Neuronal stem cell (in vitro differentiated cells): ENCODE data around the gene PWP1.

ENCODE experiments used
- DNase-seq: peaks from one replicate; pipeline ENCODE4 v3.0.0-alpha.2; 2013; ENCODE audit warnings: low spot score
- H2AFZ ChIP-seq: one replicate; pipeline ENCODE4 v1.6.1; 2013; ENCODE audit warnings: mild to moderate bottlenecking, low read length, inconsistent platforms
- H2AK5ac ChIP-seq: 2 replicates; pipeline ENCODE4 v1.6.1; 2013; ENCODE audit warnings: low read depth, mild to moderate bottlenecking, inconsistent platforms, low read length, moderate library complexity, mixed read lengths
- H2BK120ac ChIP-seq: 2 replicates; pipeline ENCODE4 v1.6.1; 2013; ENCODE audit warnings: low read depth, mild to moderate bottlenecking, inconsistent platforms, low read length, moderate library complexity, mixed read lengths
- H2BK12ac ChIP-seq: one replicate; pipeline ENCODE4 v1.6.1; 2013; ENCODE audit warnings: low read length, inconsistent platforms
- H2BK15ac ChIP-seq: 2 replicates; pipeline ENCODE4 v1.6.1; 2013; ENCODE audit warnings: mild to moderate bottlenecking, low read length, inconsistent platforms, mixed read lengths
- H2BK5ac ChIP-seq: one replicate; pipeline ENCODE4 v1.6.1; 2013; ENCODE audit warnings: inconsistent platforms, mild to moderate bottlenecking, low read length, moderate library complexity
- H3K14ac ChIP-seq: one replicate; pipeline ENCODE4 v1.6.1; 2013; ENCODE audit warnings: low read length, inconsistent platforms
- H3K18ac ChIP-seq: 2 replicates; pipeline ENCODE4 v1.6.1; 2013; ENCODE audit warnings: low read length, inconsistent platforms
- H3K23ac ChIP-seq: 2 replicates; pipeline ENCODE4 v1.6.1; 2013; ENCODE audit warnings: low read depth, mild to moderate bottlenecking, mixed read lengths, low read length, inconsistent platforms; ENCODE audit not compliant: poor library complexity
- H3K27ac ChIP-seq: replicated peaks from 3 replicates; pipeline ENCODE4 v1.5.1; 2013; ENCODE audit warnings: low read length, inconsistent platforms
- H3K27me3 ChIP-seq, 3 experiments: 2 replicates each; pipeline ENCODE4 v1.6.1; 2013; ENCODE audit warnings: low read length in 3 of 3, mild to moderate bottlenecking in 2 of 3, inconsistent platforms in 1 of 3, low read depth in 1 of 3, mixed read lengths in 1 of 3, moderate library complexity in 1 of 3; ENCODE audit not compliant: control insufficient read depth in 3 of 3, insufficient read depth in 3 of 3
- H3K36me3 ChIP-seq, 2 donors: replicated peaks in 1 of 2; 2 replicates each; pipeline ENCODE4 v1.6.1; 2013; ENCODE audit warnings: low read length in 2 of 2; ENCODE audit not compliant: control insufficient read depth in 2 of 2, insufficient read depth in 2 of 2
- H3K4ac ChIP-seq: 2 replicates; pipeline ENCODE4 v1.6.1; 2013; ENCODE audit warnings: inconsistent platforms, mild to moderate bottlenecking, low read length, moderate library complexity
- H3K4me1 ChIP-seq, 2 donors: 1 replicate in 1 of 2; 2 replicates in 1 of 2; pipeline ENCODE4 v1.6.1; 2013; ENCODE audit warnings: low read length in 2 of 2, low read depth in 1 of 2; ENCODE audit not compliant: control insufficient read depth in 2 of 2, insufficient read depth in 1 of 2
- H3K4me2 ChIP-seq: one replicate; pipeline ENCODE4 v1.6.1; 2013; ENCODE audit warnings: mild to moderate bottlenecking, low read length, inconsistent platforms; ENCODE audit not compliant: insufficient read depth, poor library complexity, severe bottlenecking
- H3K4me3 ChIP-seq, 2 donors: 2 replicates each; pipeline ENCODE4 v1.5.1; 2013; ENCODE audit warnings: low read length in 2 of 2, mild to moderate bottlenecking in 2 of 2, inconsistent platforms in 1 of 2, moderate library complexity in 1 of 2
- H3K79me1 ChIP-seq: one replicate; pipeline ENCODE4 v1.6.1; 2013; ENCODE audit warnings: low read depth, mild to moderate bottlenecking, inconsistent platforms, low read length, moderate library complexity
- H3K9ac ChIP-seq: one replicate; pipeline ENCODE4 v1.6.1; 2013; ENCODE audit warnings: mild to moderate bottlenecking, low read depth, low read length, inconsistent platforms; ENCODE audit not compliant: poor library complexity
- H3K9me3 ChIP-seq, 2 donors: replicated peaks in 1 of 2; 2 replicates each; pipeline versions ENCODE3 to v1.6.1; 2013; ENCODE audit warnings: low read length in 2 of 2, mild to moderate bottlenecking in 2 of 2, inconsistent platforms in 1 of 2, low read depth in 1 of 2, mixed read lengths in 1 of 2, moderate library complexity in 1 of 2; ENCODE audit not compliant: control insufficient read depth in 2 of 2, insufficient read depth in 1 of 2
- H4K8ac ChIP-seq: one replicate; pipeline ENCODE4 v1.6.1; 2013; ENCODE audit warnings: low read depth, mild to moderate bottlenecking, inconsistent platforms, low read length, moderate library complexity
- H4K91ac ChIP-seq: one replicate; pipeline ENCODE4 v1.6.1; 2013; ENCODE audit warnings: low read length, low read depth, mild to moderate bottlenecking, inconsistent platforms; ENCODE audit not compliant: poor library complexity
- WGBS, 2 donors: extraction: QIAGEN DNeasy Blood & Tissue Kit; methylation state at CpG; one replicate each; pipeline ENCODE4 v1.1.7; 2013; ENCODE audit warnings: missing lambda C conversion rate in 2 of 2, mixed read lengths in 1 of 2; ENCODE audit not compliant: insufficient read length in 2 of 2, insufficient replicate concordance in 1 of 2; ENCODE audit errors: extremely low coverage in 2 of 2; 5-methylcytosine and 5-hydroxymethylcytosine counted together

The PWP1 gene

DNA sequence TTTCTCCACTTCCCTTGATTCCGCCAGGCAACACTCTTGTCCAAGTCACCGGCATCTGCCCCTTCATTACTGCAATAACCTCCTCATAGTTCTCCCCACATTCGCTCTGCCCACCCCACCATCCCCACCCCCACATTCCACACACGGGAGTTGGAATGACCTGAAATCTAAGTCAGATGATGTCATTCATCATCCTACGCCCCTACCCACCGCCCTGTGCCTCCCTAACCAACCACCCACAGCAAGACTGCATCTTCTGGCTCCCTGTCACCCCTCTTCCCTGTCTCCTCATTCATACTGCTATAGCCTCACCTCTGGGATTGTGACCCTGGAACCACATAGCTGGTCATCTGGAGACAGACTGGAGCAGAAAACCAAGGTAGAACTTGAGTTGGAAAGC, 7.9 kb upstream of the PWP1 start:
- Histone ChIP-seq H2BK5ac (no peak overlapping the region), H3K4ac (no peak overlapping the region), H3K9ac (no peak overlapping the region), H2AK5ac (no peak overlapping the region), H3K27me3 (peaks cover 0 to 50% (median 0%) of the 10 kb centered on the region in 3 experiments), H2BK15ac (no peak overlapping the region), H3K9me3 (no peaks in the 10 kb centered on the region), H4K8ac (no peak overlapping the region), H3K79me1 (no peaks in the 10 kb centered on the region), H3K23ac (no peak overlapping the region), H3K18ac (no peak overlapping the region), H3K36me3 (no peaks in the 10 kb centered on the region), H2AFZ (no peak overlapping the region), H2BK12ac (no peak overlapping the region), H4K91ac (no peak overlapping the region), H3K4me2 (no peak overlapping the region), H3K14ac (no peak overlapping the region), H2BK120ac (no peak overlapping the region), H3K4me1 (no peaks in the 10 kb centered on the region), H3K27ac (no peak overlapping the region), H3K4me3 (no peak overlapping the region)
- DNase-seq, result no peak
- WGBS, 2 donors, result no CpG with 5 or more reads among the region's 6 CpGs

GRCh38 chr12:107679336-107679735, 6.3 kb upstream of the PWP1 start:
- Histone ChIP-seq H2BK5ac (no peak overlapping the region), H4K8ac (no peak overlapping the region), H2AFZ (no peak overlapping the region), H3K18ac (no peak overlapping the region), H2BK15ac (no peak overlapping the region), H3K27me3 (peaks cover 0 to 43% (median 0%) of the 10 kb centered on the region in 3 experiments), H3K9ac (no peak overlapping the region), H3K14ac (no peak overlapping the region), H3K4me3 (no peak overlapping the region), H3K36me3 (no peaks in the 10 kb centered on the region), H4K91ac (no peak overlapping the region), H3K4me1 (no peaks in the 10 kb centered on the region), H3K4me2 (no peak overlapping the region), H3K9me3 (no peaks in the 10 kb centered on the region), H3K4ac (no peak overlapping the region), H2BK120ac (no peak overlapping the region), H3K23ac (no peak overlapping the region), H2BK12ac (no peak overlapping the region), H2AK5ac (no peak overlapping the region), H3K27ac (no peak overlapping the region), H3K79me1 (no peaks in the 10 kb centered on the region)
- WGBS, 2 donors, result no CpG with 5 or more reads among the region's 6 CpGs
- no peak for DNase-seq

DNA sequence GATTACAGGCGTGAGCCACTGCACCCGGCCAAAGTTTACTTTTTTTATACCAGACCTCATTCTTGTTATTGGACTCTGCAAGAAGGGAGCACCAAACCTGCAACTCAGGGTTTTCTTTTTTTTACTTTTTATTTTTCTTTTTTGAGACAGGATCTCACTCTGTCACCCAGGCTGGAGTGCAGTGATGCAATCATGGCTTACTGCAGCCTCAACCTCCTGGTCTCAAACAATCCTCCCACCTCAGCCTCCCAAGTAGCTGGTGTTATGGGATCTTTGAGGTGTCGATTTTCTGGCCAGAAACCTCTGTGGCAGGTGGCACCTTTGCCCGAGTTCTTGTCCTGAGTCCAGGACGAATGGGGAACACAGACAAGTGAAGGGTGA, 4.2 kb upstream of the PWP1 start:
- no peak for DNase-seq
- Histone ChIP-seq H4K91ac (no peak overlapping the region), H3K14ac (no peak overlapping the region), H2AK5ac (no peak overlapping the region), H3K27ac (no peak overlapping the region), H3K18ac (no peak overlapping the region), H2BK12ac (no peak overlapping the region), H2BK120ac (no peak overlapping the region), H3K27me3 (peaks cover 0 to 43% (median 0%) of the 10 kb centered on the region in 3 experiments), H3K36me3 (no peaks in the 10 kb centered on the region), H3K4me2 (no peak overlapping the region), H3K4me3 (no peak overlapping the region), H4K8ac (no peak overlapping the region), H3K23ac (no peak overlapping the region), H2BK5ac (no peak overlapping the region), H3K4me1 (peaks cover 3 to 8% of the 10 kb centered on the region in 2 donors), H3K4ac (no peak overlapping the region), H2BK15ac (no peak overlapping the region), H2AFZ (peak overlapping the region; percentile 34), H3K9ac (no peak overlapping the region), H3K79me1 (peaks cover 7% of the 10 kb centered on the region), H3K9me3 (no peaks in the 10 kb centered on the region)
- WGBS, 2 donors, result no CpG with 5 or more reads among the region's 5 CpGs

DNA sequence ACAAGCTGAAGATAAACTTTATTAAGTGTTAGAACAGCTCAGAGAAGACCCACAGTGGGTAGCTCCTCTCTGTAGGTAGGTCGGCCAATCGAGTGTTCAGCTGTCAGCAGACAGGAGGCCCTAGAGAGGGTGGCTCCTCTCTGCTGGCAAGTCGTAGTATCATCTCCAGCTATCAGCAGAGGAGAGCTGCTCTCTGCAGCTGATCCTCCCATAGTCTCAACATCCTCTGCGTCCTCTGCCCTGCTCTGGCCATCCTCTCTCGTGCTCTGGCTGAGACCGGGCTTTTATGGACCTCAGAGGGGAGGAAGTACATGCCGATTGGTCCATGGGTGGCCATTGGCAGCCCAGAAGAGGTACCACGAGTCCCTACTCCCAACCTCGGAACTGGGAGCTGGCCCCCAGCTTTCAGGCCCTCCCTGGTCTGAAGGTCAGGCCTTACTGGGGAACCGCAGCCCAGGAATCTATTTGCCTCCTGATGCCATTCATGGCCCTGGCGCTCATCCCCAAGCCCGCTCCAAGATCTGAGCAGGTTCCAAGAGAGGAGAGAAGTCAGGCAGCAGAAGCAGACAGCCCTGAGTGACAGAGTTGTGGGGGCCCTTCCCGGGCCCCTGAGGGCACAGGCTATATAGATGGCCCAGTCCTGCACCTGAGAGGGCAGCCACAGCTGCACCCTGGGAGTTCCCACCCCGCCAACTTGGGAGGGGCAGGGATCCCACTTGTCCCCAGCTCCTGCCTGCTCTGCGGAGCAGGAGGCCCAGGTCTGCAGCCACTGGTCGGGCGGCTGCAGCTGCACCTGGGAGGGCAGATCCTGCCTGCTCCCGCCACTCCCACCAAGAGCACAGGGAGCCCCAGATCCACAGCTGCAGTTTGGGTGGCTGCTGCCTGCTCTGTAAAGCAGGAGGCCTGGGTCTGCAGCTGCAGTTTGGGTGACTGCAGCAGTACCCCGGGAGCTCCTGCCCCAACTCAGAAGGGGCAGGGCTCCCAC, 3.5 kb upstream of the PWP1 start:
- H2BK15ac ChIP-seq, result no peak overlapping the region
- H3K79me1 ChIP-seq, result peaks cover 7% of the 10 kb centered on the region
- no peak overlapping the region for H3K27ac ChIP-seq
- peak overlapping the region; percentile 11 for H2AK5ac ChIP-seq
- DNase-seq, result no peak
- H2AFZ ChIP-seq, result peak overlapping the region; percentile 34
- no peak overlapping the region for H2BK5ac ChIP-seq
- no peaks in the 10 kb centered on the region for H3K9me3 ChIP-seq
- H4K91ac ChIP-seq, result no peak overlapping the region
- no peak overlapping the region for H4K8ac ChIP-seq
- H2BK12ac ChIP-seq, result no peak overlapping the region
- peaks cover 0 to under 1% of the 10 kb centered on the region in 2 donors for H3K36me3 ChIP-seq
- WGBS, 2 donors, result no CpG with 5 or more reads among the region's 19 CpGs
- no peak overlapping the region for H3K9ac ChIP-seq
- H3K14ac ChIP-seq, result no peak overlapping the region
- H3K23ac ChIP-seq, result no peak overlapping the region
- H2BK120ac ChIP-seq, result no peak overlapping the region
- peaks cover 0 to 42% (median 0%) of the 10 kb centered on the region in 3 experiments for H3K27me3 ChIP-seq
- H3K4ac ChIP-seq, result no peak overlapping the region
- H3K4me2 ChIP-seq, result no peak overlapping the region
- H3K4me3 ChIP-seq, result no peak overlapping the region
- H3K4me1 ChIP-seq, result peaks cover 4 to 8% of the 10 kb centered on the region in 2 donors
- H3K18ac ChIP-seq, result no peak overlapping the region
